ENCODE results near the gene TM4SF4. TPM values are rescaled to one million over a fixed set of nuclear protein-coding genes. Genes with fewer than 3 reads are reported as not detected.
A peak's percentile ranks its signal among the peaks of the same experiment; 100 is the strongest.

Gene TM4SF4
- total RNA-seq, 4 donors from 2014 or later = 0.13 to 2.3 TPM; not detected in 2

GRCh38 chr3:149519912-149520311, 45.4 kb downstream of the TM4SF4 start:
- H3K9me3 ChIP-seq = no peaks in the 10 kb centered on the region
- intact Hi-C loops (cut with DNase I; ENCODE audit: low total_unique reads) (loop anchor here (10.0 kb wide), 1 partner anchor 255 kb away; no protein-coding TSS in a partner anchor), in situ Hi-C loops (cut with MboI; ENCODE audit: low sequenced_read_pairs in 4 of 4) (loop anchor here in 2 of 4 donors (5.0 to 25.0 kb wide), 2 partner anchors 192 to 197 kb away; no protein-coding TSS in a partner anchor)
- TF ChIP-seq POLR2A (IDR thresholded peaks at IDR 0.05) (no peak), CTCF (IDR thresholded peaks at IDR 0.05 in 4 of 5, conservative IDR thresholded peaks at IDR 0.05 in 1 of 5) (no peak)
- H3K4me1 ChIP-seq = no peaks in the 10 kb centered on the region
- DNase-seq (no peak), ATAC-seq (no peak)
- no peaks in the 10 kb centered on the region for H3K27me3 ChIP-seq
- no peak overlapping the region for H3K27ac ChIP-seq
- peaks cover 0 to 22% of the 10 kb centered on the region in 2 donors for H3K36me3 ChIP-seq
- no peak overlapping the region for H3K4me3 ChIP-seq

- Histone ChIP-seq H3K36me3 (peaks cover 0 to 34% of the 10 kb centered on the region in 2 donors), H3K4me3 (no peak overlapping the region), H3K27ac (no peak overlapping the region), H3K27me3 (no peaks in the 10 kb centered on the region), H3K9me3 (no peaks in the 10 kb centered on the region), H3K4me1 (peaks cover 0 to 6% of the 10 kb centered on the region in 2 donors)
- no peak for TF ChIP-seq POLR2A (IDR thresholded peaks at IDR 0.05)
- no peak for TF ChIP-seq CTCF (IDR thresholded peaks at IDR 0.05 in 4 of 5, conservative IDR thresholded peaks at IDR 0.05 in 1 of 5)
- in situ Hi-C loops (cut with MboI; ENCODE audit: low sequenced_read_pairs in 4 of 4) (loop anchor here in 1 of 4 donors (25.0 kb wide), 1 partner anchor 189 kb away; no protein-coding TSS in a partner anchor), intact Hi-C loops (cut with DNase I; ENCODE audit: low total_unique reads) (no loop called here)
- ATAC-seq = no peak
- no peak for DNase-seq
Observed at GRCh38 chr3:149523512-149524299, 49.2 kb downstream of the TM4SF4 start.

GRCh38 chr3:149527531-149528339, 53.2 kb downstream of the TM4SF4 start:
- DNase-seq (no peak), ATAC-seq (peak; percentile 69 to 74)
- intact Hi-C loops (cut with DNase I; ENCODE audit: low total_unique reads) (no loop called here), in situ Hi-C loops (cut with MboI; ENCODE audit: low sequenced_read_pairs in 4 of 4) (loop anchor here in 1 of 4 donors (25.0 kb wide), 1 partner anchor 110 kb away; no protein-coding TSS in a partner anchor)
- H3K4me1 ChIP-seq = peaks cover 0 to 6% of the 10 kb centered on the region in 2 donors
- H3K36me3 ChIP-seq = peaks cover 0 to 20% of the 10 kb centered on the region in 2 donors
- no peak overlapping the region for H3K4me3 ChIP-seq
- no peaks in the 10 kb centered on the region for H3K9me3 ChIP-seq
- TF ChIP-seq CTCF (IDR thresholded peaks at IDR 0.05 in 4 of 5, conservative IDR thresholded peaks at IDR 0.05 in 1 of 5) (peak in 2 of 5 experiments; percentile 17 to 27), POLR2A (IDR thresholded peaks at IDR 0.05) (no peak)
- H3K27me3 ChIP-seq = no peaks in the 10 kb centered on the region
- H3K27ac ChIP-seq = peak overlapping the region in 3 of 4 donors; percentile 19 to 35 (median 23)

GRCh38 chr3:149528340-149528650, 53.8 kb downstream of the TM4SF4 start:
- Histone ChIP-seq H3K27ac (peak overlapping the region in 3 of 4 donors; percentile 19 to 35 (median 23)), H3K4me1 (peaks cover 0 to 6% of the 10 kb centered on the region in 2 donors), H3K9me3 (no peaks in the 10 kb centered on the region), H3K27me3 (no peaks in the 10 kb centered on the region), H3K36me3 (peaks cover 0 to 18% of the 10 kb centered on the region in 2 donors), H3K4me3 (no peak overlapping the region)
- DNase-seq (no peak), ATAC-seq (no peak)
- in situ Hi-C loops (cut with MboI; ENCODE audit: low sequenced_read_pairs in 4 of 4) = loop anchor here in 1 of 4 donors (25.0 kb wide), 1 partner anchor 109 kb away; no protein-coding TSS in a partner anchor
- TF ChIP-seq POLR2A (IDR thresholded peaks at IDR 0.05) (no peak), CTCF (IDR thresholded peaks at IDR 0.05 in 4 of 5, conservative IDR thresholded peaks at IDR 0.05 in 1 of 5) (no peak)
- intact Hi-C loops (cut with DNase I; ENCODE audit: low total_unique reads) = no loop called here

All from gastrocnemius medialis (tissue), 4 donors.